Left lung (tissue), 10 donors: ENCODE data around the gene SLC4A5. TPM values are rescaled to one million over a fixed set of nuclear protein-coding genes. Genes with fewer than 3 reads are reported as not detected.
"Not testable (repeated sequence)": the region's sequence is repeated elsewhere in the genome, so short reads cannot be mapped to it uniquely, and the experiment has no call there.

Source experiments
- ATAC-seq: fragments of 200-7000 bp; cut with Tn5 transposase; one replicate; pipeline ENCODE4 v1.9.1; 2020; ENCODE audit warnings: moderate library complexity
- DNase-seq, 4 donors: peaks; one replicate each; pipeline ENCODE4 v3.0.0-alpha.2; 2013 to 2020
- H3K27ac ChIP-seq, 2 donors: fragments of 200-600 bp; sonication (generic) in 1 of 2; one replicate each; pipeline versions ENCODE4 v1.5.0 to v1.8.0; 2020 to 2021
- H3K27me3 ChIP-seq, 2 donors: fragments of 200-600 bp; sonication (generic) in 1 of 2; one replicate each; pipeline versions ENCODE4 v1.5.0 to v1.8.0; 2020 to 2021
- H3K36me3 ChIP-seq, 2 donors: fragments of 200-600 bp; sonication (generic) in 1 of 2; one replicate each; pipeline versions ENCODE4 v1.5.0 to v1.8.0; 2020 to 2021
- H3K4me1 ChIP-seq, 2 donors: fragments of 200-600 bp; one replicate each; pipeline ENCODE4 v1.8.0; 2021
- H3K4me3 ChIP-seq, 2 donors: fragments of 200-600 bp; sonication (generic) in 1 of 2; one replicate each; pipeline versions ENCODE4 v1.5.0 to v1.8.0; 2020 to 2021; ENCODE audit warnings: mild to moderate bottlenecking in 1 of 2
- H3K9me3 ChIP-seq, 2 donors: fragments of 200-600 bp; sonication (generic) in 1 of 2; one replicate each; pipeline versions ENCODE4 v1.5.0 to v1.8.0; 2020 to 2021
- intact Hi-C, 2 donors: fragments of 100-400 bp; cut with DNase I; formaldehyde crosslinking; loops; one replicate each; pipeline versions ENCODE4 v1.11.2 to v1.14.2; 2022
- polyA plus RNA-seq, 6 donors: library from polyadenylated mRNA; unstranded; fragments of 120-200 nt; gene quantifications; one replicate each; pipeline ENCODE4 v1.2.1, GENCODE V29; 2013; ENCODE audit not compliant: insufficient read length in 6 of 6
- total RNA-seq, 2 donors: library from RNA; stranded (reverse); fragmentation: NEBNext Ultra II Directional; extraction: Animal tissue kit (Norgen Biotek cat#: 25700); gene quantifications; one replicate each; pipeline ENCODE4 v1.2.1, GENCODE V29; 2021
- TF ChIP-seq, protein P1 (sequence below), 2 donors: fragments of 200-600 bp; sonication (generic) in 1 of 2; IDR thresholded peaks; one replicate each; pipeline versions ENCODE4 v1.5.0 to v1.8.0; 2021; ENCODE audit warnings: antibody characterized with exemption in 2 of 2
- donor health status: DM: no; HTN: yes; CAD: no.
- donor health status: DM: no; HTN: no; CAD: no.

Gene SLC4A5
- total and polyA plus RNA-seq, 8 donors = 2.0 to 13.8 (median 8.0) TPM

DNA sequence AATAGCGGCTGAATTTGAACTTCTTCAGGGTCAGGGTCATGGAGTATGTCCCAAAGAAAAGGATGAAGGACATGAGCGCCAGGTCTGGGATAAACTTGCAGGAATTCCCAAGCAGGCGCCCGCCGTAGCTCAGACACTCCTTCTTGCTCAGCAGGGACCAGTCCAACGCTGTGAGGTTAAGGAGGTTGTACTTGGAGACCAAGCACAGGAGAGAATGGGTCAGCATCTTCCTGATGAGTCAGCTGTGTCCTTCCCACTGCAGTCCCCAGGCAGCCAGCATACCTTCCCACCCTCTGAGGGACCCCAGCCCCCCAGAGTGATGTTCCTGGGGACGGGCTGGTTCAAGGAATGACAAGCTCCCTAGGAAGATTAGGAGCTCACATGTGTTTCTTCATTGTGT is 103.9 kb downstream of the SLC4A5 start:
- intact Hi-C loops = no loop called here
- DNase-seq (no peak), ATAC-seq (no peak)
- H3K9me3 ChIP-seq = no peaks in the 10 kb centered on the region
- no peaks in the 10 kb centered on the region for H3K36me3 ChIP-seq
- no peaks in the 10 kb centered on the region for H3K27me3 ChIP-seq
- no peak overlapping the region for H3K27ac ChIP-seq
- H3K4me3 ChIP-seq = no peak overlapping the region
- no peaks in the 10 kb centered on the region for H3K4me1 ChIP-seq
- TF ChIP-seq, protein P1, sequence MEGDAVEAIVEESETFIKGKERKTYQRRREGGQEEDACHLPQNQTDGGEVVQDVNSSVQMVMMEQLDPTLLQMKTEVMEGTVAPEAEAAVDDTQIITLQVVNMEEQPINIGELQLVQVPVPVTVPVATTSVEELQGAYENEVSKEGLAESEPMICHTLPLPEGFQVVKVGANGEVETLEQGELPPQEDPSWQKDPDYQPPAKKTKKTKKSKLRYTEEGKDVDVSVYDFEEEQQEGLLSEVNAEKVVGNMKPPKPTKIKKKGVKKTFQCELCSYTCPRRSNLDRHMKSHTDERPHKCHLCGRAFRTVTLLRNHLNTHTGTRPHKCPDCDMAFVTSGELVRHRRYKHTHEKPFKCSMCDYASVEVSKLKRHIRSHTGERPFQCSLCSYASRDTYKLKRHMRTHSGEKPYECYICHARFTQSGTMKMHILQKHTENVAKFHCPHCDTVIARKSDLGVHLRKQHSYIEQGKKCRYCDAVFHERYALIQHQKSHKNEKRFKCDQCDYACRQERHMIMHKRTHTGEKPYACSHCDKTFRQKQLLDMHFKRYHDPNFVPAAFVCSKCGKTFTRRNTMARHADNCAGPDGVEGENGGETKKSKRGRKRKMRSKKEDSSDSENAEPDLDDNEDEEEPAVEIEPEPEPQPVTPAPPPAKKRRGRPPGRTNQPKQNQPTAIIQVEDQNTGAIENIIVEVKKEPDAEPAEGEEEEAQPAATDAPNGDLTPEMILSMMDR (IDR thresholded peaks at IDR 0.05) = no peak

DNA sequence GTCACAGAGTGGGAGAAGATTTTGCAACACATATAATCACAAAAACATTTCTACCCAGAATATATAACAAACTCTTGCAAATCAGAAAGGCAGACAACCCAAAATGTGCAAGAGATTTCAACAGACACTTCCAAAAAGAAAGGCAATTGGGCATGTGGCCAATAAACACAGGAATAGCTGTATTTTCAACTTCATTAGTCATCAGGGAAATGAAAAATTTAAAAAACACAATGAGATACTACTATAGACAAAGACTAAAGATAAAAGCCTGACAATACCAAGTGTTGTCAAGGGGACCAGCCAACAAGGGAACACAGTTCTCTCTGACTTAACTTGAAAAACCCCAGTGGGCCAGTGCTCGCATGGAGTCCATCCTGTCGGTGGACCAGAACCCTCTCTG is 104.3 kb downstream of the SLC4A5 start:
- no peak for DNase-seq
- Histone ChIP-seq H3K36me3 (no peaks in the 10 kb centered on the region), H3K27me3 (no peaks in the 10 kb centered on the region), H3K4me1 (no peaks in the 10 kb centered on the region), H3K27ac (no peak overlapping the region), H3K4me3 (no peak overlapping the region), H3K9me3 (no peaks in the 10 kb centered on the region)
- TF ChIP-seq, protein P1 (IDR thresholded peaks at IDR 0.05) = no peak
- intact Hi-C loops = no loop called here
- ATAC-seq = no peak

DNA sequence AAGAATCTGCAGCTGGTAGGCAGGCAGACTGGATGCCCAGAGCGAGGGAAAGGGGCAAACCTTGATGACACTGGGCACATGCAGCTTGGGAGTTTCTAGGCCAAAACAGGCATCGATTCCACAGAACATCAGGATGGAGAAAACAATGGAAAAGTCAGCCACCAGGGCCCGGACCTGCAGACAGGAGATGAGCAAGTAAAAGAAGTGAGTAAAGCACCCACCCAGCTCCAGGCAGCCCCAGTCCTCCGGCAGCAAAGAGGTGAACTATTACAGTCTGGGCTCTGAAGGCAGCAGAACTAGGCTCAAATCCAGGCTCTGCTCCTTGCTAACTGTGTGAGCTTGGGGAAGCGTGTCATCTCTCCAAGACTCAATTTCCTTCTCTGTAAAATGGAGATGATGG is 108.2 kb downstream of the SLC4A5 start:
- Histone ChIP-seq H3K9me3 (no peaks in the 10 kb centered on the region), H3K4me1 (no peaks in the 10 kb centered on the region), H3K4me3 (no peak overlapping the region), H3K27ac (no peak overlapping the region), H3K27me3 (no peaks in the 10 kb centered on the region), H3K36me3 (no peaks in the 10 kb centered on the region)
- TF ChIP-seq, protein P1 (IDR thresholded peaks at IDR 0.05) = no peak
- intact Hi-C loops = no loop called here
- DNase-seq = no peak
- no peak for ATAC-seq

DNA sequence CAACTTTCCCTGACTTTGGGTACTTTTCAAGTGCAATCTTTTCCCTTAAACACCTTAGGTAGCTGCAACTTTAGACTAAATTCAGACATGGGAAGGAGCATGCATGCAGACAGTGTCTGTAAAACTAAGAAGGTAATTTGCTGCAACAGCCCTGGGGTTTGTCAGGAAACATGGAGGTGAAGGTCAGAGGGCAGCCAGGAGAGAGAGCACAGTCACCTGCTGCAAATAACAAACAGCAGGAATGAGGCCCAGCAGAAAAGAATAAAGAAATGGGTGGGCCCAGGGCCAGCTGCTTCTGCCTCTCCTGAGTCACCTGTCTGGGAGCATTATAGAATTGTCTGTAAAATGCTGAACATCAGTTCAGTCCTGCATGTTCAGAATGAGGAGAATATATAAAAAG is 109.6 kb downstream of the SLC4A5 start:
- H3K4me3 ChIP-seq = no peak overlapping the region
- H3K9me3 ChIP-seq = no peaks in the 10 kb centered on the region
- no peaks in the 10 kb centered on the region for H3K27me3 ChIP-seq
- intact Hi-C loops = no loop called here
- no peak overlapping the region for H3K27ac ChIP-seq
- DNase-seq = no peak
- H3K4me1 ChIP-seq = no peaks in the 10 kb centered on the region
- TF ChIP-seq, protein P1 (IDR thresholded peaks at IDR 0.05) = no peak
- no peaks in the 10 kb centered on the region for H3K36me3 ChIP-seq
- ATAC-seq = no peak

DNA sequence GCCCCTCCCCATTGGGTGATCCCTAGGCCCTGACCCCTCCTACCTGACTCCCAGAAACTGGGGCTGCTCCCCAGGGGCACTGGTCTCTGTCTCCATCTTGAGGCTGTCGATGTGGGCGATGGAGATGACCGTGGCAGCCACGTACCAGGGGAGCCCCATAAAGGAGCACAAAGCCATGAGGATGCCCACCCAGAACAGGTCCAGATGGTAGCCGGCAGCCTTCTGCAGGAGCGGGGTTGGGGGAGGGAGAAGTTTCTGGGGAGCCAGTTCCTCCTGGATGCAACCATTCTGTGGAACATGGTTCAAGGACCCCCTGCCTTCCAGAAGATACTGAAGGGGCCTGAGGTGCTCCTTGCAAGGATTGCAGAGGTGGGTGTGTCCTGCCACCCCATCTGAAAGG is 110.8 kb downstream of the SLC4A5 start:
- intact Hi-C loops = no loop called here
- no peak overlapping the region for H3K27ac ChIP-seq
- no peak for ATAC-seq
- no peaks in the 10 kb centered on the region for H3K36me3 ChIP-seq
- no peak overlapping the region for H3K4me3 ChIP-seq
- no peaks in the 10 kb centered on the region for H3K9me3 ChIP-seq
- H3K4me1 ChIP-seq = no peaks in the 10 kb centered on the region
- DNase-seq = no peak
- no peaks in the 10 kb centered on the region for H3K27me3 ChIP-seq
- TF ChIP-seq, protein P1 (IDR thresholded peaks at IDR 0.05) = no peak

DNA sequence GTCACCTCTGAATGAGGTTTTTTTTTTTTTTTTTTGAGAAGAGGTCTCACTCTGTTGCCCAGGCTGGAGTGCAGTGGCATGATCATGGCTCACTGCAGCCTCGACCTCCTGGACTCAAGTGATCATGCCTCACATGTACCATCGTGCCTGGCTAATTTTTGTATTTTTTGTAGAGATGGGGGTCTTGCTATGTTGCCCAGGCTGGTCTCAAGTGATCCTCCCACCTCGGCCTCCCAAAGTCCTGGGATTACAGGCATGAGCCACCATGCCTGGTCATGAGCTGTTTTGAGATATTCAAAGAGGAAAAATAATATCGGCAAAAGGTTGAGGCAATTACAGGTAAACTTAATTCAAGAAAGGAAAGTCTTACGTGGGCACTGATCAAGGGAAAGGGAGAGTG is 113.4 kb downstream of the SLC4A5 start:
- intact Hi-C loops, H3K4me1 ChIP-seq, H3K36me3 ChIP-seq, DNase-seq, ATAC-seq, H3K4me3 ChIP-seq, H3K27me3 ChIP-seq, H3K27ac ChIP-seq, H3K9me3 ChIP-seq: not testable (repeated sequence)
